Inflammatory macrophage treated with lipopolysaccharide for 4 hours (primary cell): Measurements from ENCODE around the gene ACSF2.

Experiments
- DNase-seq: peaks from one replicate; pipeline ENCODE4 v3.0.0-alpha.2; 2020

The ACSF2 gene

DNA sequence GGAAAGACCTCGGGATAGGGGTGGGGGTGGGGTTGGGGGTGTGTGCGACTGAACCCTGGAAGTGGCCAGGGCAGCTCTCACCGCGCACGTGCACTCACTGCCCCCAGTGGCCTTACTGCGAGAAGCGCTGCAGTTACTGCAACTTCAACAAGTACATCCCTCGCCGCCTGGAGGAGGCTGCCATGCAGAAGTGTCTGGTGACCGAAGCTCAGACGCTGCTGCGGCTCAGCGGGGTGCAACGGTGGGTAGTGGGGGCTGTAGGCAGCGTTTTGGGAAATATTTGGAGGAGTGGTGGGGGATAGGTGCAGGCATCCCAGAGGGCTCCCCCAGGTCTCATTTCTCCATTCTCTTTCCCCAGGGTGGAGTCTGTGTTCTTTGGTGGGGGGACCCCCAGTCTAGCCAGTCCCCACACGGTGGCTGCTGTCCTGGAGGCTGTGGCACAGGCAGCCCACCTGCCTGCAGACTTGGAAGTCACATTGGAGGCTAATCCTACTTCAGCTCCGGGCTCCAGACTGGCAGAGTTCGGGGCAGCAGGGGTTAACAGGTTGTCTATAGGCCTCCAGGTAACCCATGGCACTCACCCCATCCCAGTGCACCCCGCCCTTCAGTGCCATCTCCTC, 53.6 kb downstream of the ACSF2 start:
- peak; percentile 76 for DNase-seq

DNA sequence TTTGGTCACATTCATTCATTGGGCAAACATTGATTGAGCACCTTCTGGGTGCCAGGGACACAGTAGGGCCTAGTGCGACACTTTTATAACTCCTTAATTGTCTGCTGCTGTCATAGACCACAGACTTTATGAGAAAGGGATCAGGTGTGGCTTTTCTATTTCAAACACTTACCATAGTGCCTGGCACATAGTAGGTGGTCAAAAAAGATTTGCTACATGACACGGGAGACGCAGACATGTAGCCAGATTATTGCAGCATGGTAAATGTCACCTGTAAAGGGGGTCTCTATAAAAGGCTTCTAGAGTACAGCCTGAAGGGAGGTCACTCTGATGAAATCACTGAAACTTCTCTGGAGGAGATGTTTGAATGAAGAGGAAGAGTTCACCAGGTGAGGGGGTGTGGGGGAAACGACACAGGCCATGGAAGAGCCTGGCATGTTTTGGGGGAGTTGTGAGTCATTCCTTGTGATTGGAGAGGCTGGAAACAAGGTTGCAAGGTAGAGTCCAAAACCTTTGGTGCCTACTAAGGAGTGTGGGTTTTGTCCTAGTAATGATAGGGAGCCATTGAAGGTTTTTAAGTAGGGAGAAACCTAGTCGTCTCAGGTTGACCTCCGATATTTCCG, 54.2 kb downstream of the ACSF2 start:
- no peak for DNase-seq

DNA sequence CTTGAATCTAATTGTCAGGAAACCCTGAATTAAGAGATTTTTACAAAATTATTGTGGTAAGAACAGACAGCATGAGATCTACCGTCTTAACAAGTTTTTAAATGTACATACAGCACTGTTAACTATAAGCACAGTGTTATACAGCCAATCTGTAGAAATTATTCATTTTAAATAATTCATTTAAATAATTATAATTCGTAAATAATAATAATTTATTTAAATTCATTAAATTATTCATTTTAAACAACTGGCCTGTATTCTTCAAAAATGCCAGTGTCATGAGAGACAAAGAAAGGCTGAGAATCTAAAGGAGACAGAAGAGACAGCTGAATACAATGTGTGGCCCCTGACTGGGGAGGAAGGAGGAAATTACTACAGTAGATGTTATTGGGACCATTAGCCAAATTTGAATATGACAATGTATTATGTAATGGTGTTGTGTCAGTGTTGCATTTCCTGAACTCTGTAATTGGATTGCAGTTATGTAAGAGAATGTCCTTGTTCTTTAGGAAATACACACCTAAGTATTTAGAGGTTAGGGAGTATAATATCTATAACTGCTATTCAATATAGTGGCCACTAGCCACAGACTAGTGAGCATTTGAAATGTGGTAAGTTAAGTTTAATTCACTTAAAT, 55.0 kb downstream of the ACSF2 start:
- peak; percentile 84 for DNase-seq

DNA sequence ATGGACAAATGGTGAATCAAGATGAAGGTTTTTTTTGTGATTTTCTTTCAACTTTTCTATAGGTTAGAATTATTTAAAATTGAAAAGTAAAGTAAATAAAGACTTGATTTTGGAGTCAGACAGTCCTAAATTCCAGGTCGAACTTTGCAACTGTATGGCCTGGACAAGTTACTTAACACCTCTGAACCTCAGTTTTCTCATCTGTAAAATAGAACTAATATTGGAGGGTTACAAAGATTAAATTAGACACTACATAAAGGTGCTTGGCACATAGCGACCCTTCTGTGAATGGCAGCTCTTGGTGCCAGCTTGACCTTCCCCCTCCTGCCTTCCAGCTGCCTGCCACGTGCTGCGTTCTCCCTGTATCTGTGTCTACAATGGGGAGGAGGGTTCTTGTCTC, 55.6 kb downstream of the ACSF2 start:
- no peak for DNase-seq

DNA sequence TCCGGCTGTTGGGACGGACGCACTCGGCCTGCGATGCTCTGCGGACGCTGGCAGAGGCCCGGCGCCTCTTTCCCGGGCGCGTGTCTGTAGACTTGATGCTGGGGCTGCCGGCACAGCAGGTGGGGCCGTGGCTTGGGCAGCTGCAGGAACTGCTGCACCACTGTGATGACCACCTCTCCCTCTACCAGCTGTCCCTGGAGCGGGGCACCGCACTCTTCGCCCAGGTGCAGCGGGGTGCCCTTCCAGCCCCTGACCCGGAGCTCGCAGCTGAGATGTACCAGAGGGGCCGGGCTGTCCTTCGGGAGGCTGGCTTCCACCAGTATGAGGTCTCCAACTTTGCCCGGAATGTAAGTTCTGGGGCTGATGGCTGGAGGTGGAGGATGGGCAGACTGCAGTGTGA, 56.1 kb downstream of the ACSF2 start:
- no peak for DNase-seq

DNA sequence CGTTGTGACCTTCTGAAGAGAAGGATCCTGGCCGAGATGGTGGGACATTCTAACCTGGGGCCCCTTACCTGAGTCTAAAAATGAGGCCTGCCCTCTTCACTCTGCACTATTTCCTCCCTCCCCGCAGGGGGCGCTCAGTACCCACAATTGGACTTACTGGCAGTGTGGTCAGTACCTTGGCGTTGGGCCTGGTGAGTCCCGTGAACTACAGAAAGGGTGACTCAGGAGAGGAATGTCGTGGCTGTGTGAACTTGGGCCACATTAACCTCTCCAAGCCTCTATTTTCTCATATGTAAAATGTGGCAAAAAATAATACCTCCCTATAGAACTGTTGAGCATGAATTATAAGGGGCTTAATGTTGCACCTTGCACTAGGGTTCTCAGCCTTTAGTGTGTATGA, 56.5 kb downstream of the ACSF2 start:
- peak; percentile 92 for DNase-seq

DNA sequence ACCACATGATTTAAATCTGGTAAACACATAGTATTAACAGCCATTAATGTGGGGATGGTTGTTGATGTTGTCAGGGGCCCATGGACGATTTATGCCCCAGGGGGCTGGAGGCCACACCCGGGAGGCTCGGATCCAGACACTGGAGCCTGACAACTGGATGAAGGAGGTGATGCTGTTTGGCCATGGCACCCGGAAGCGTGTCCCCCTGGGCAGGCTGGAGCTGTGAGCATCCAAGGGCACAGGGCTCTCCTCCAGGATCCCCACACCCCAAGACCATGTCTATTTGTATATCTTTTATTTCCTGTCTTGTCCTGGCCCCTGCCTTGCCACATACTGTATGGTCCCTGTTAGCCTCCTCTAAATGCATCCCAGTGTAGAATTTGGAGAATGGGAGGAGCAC, 57.2 kb downstream of the ACSF2 start:
- DNase-seq: no peak

DNA sequence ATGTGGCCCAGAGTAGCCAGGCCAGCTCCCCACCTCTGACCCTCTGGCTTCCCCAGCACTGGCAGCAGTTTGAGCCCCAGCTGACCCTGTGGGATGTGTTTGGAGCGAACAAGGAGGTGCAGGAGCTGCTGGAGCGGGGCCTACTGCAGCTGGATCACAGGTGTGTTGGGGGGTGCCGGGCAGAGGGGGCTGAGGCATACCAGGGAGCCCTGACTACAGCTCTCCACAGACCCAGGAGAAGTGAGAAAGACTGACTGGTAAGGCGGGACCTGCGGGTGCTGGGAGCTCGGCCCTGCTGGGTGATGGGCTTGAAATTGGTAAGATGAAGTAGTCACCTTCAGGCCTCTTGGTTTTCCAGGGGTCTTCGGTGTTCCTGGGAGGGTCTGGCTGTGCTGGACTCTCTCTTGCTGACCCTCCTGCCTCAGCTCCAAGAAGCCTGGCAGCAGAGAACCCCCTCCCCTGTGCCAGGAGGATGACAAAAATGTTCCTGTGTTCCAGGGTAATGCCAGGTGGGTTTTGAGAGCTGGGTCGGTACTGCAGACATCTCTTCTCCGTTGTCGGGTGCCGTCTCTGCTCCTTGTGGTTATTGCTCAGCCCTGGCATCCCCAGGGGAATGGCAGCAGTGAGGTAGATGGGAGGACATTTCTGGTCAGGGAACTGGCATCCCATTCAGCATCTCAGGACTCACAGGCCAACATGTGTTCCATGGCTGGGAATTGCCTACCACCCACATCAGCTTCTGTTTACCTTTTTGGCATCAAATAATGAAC, 58.6 kb downstream of the ACSF2 start:
- DNase-seq: no peak

DNA sequence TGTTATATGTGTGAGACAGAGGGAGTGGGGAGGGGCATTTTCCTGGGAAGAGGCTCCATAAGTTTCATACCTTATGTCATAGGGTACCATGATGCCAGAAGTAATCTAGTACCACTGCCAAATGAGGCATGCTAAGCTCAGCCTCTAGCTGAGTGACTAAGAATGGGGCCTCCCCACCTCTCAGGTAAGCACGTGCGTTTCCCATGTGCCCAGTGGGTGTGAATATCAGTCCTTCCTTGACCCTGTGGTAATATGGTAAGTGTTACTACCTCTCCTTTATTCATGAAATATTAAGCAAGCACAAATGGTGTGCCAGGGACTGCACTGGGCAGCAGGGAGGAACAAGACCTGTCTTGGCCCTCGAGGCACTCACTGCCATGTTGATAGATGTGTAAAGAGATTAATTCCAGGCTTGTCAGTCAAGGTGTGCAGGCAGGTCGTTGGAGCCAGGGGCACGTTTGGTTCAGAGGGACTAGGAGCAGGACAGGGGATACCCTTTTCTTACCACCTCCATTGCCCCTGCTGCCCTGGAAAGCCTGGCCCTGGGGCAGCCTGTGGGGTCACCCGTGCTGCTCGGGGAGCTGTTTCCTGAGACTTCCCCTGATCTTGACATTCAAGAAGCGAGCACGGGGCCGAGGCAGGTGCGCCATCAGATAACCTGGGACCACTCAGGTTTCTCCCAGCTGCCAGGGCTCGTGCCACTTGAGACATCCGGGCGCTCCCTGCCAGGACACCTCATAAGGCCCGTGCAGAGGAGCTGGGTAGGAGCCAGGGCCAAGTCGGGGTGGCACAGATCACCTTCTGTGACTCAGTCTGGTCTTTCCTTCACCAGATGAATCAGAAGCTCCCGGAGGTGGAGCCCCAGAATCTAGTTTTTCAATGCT, 61.4 kb downstream of the ACSF2 start:
- DNase-seq: no peak

DNA sequence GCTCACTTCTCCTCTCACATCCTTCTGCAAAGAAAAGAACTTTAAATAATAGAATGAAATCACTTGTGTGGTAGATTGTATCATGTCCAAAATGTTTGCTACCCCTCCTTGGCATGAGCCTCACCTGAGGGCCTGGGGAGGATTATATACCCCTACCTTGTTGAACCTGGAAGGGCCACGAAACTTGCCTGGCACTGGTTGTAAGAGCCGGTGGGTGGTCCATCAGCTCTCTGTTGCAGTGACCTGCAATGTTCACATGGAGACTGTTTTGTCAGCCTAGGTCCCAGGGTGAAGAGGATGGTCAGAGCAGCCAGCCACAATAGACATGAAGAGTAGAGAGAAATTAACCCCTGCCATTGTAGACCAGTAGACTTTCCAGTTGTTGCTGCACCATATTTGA, 62.9 kb downstream of the ACSF2 start:
- no peak for DNase-seq

DNA sequence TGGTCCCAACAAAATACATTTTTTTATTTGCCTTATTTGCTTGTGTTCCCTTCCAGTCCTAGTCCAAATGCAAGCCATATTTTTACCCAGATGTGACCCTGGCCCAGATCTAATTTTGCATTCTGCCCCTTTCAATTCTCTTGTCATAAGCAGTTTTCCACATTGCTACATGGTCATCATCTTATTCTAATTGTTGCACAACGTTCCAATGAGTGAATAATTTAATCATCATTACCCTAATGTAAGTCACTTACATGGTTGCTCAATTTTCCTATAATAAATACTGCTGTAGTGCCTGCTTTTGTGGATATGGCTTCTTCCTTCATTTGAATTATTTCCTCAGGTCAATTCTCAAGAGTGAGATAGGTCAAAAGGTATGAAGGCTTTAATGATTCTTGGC, 65.5 kb downstream of the ACSF2 start:
- peak; percentile 43 for DNase-seq

DNA sequence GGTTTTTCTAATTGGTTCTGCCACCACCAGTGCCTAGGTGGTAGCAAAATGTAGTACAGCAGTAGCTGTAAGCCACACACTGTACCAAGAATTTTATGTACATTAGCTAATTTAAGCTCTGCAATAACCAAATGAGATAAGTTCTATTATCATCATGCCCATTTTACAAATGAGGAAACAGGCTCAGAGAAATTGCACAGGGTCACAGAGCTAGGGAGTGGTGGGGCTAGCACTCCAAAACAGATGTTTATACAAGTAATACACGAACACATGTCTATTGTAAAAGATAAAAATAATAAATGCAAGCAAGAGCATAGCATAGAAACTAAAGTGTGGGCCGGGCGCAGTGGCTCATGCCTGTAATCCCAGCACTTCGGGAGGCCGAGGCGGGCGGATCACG, 66.2 kb downstream of the ACSF2 start:
- no peak for DNase-seq

DNA sequence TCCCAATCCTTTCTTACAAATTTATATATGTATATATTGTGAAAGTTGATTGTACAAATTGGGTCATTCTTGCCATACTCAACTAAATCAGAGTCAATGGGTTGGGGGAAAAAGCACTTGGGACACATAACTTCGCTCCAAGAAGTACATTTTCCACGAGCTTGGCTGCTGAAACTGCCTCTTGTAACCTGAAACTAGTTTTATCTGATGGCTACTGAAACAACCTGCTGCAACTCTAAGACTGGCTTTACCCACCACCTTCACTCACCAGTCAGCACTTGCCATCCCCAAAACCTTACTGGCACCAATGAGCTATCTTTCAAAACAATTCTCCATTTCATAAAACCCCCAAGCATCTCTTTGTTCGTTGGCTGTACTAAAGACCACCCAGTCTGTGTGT, 67.7 kb downstream of the ACSF2 start:
- no peak for DNase-seq

DNA sequence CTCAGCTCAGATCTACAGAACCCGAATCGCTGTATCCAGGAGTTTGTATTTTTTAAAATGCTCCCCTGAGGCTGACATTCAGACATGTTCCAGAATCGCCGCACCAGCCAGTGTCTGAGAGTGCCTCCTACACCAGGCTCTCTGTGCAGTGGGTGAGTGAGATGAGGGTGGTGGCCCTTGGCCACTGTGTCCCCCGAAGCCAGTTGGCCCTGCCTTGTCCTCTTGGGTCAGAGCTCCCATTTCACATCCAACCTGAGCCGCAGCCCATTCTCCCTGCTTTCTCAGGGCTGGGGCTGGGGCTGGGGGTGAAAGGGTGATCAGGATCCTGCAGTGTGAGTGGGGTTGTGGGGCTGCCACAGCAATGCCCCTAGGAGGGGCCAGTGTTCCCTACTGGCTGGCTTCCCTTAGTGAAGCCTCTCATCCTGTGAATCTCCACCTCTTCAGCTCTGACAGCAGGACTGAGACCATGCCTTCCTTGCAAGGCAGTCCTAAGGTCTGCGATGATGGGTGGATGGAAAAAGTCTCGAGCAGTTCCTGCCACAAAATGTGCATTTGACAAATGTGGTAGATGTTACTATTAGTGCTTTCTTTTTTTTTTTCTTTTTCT, 69.3 kb downstream of the ACSF2 start:
- no peak for DNase-seq

DNA sequence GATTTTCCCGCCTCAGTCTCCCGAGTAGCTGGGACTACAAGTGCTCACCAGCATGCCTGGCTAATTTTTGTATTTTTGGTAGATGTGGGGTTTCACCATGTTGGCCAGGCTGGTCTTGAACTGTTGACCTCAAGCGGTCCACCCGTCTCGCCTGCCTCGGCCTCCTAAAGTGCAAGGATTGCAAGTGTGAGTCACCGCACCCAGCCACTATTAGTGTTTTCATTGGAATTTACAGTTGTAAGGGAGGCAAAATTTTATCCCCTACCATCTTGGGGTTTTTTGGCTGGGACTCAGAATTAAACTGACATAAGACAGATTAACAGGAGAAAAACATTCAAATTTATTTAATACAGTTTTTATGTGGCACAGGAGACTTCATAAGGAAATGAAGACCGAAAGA, 69.9 kb downstream of the ACSF2 start:
- no peak for DNase-seq

DNA sequence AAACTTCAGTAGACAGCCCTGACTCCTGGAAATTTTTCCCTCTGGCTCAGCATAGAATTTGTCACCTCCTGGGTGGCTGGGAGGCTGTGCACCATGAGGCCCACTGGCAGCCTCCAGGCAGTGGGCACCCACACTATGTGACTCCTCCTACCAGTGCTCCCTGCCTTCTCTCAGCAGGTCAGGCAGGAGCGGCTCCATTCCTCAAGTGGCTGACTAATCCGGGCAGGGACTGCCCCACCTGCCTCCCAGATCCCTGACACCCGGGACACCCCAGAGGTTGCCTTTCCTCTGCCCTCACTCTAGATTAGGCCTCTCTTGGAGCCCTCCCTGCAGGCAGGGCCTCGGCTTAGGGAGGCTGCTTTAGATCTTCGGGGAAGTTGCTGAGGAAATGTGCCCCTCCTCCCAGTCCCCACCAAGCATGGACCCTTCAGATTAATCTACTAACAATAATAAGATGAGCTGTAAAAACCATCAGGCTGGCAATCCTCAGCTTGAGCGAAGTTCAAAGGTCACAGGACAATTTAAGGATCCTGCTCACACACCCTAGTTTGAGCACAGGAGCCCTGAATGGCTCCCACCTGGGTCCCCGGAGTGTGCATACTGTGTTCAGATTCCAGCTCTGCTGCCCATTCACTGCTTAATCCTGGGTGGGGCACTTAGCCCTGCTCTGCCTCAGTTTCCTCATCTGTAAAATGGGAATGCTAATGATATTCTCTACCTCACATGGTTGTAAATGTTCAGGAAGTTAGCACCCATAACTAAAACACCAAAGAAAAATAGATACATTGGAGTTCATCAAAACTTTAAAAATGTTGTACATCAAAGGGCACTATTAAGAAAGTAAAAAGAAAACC, 72.2 kb downstream of the ACSF2 start:
- no peak for DNase-seq

DNA sequence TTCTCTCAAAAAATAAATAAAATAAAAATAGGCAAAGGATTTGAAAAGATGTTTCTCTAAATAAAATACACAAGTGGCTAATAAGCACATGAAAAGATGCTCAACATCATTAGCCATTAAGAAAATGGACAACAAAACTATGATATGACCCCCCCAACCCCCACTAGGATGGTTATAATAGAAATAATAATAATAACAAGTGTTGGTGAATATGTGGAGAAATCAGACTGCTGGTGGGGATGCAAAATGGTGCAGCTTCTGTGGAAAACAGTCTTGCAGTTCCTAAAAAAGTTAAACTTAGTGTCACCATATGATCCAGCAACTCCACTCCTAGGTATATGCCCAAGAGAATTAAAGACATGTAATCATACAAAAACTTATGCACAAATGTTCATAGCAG, 73.3 kb downstream of the ACSF2 start:
- DNase-seq: no peak

DNA sequence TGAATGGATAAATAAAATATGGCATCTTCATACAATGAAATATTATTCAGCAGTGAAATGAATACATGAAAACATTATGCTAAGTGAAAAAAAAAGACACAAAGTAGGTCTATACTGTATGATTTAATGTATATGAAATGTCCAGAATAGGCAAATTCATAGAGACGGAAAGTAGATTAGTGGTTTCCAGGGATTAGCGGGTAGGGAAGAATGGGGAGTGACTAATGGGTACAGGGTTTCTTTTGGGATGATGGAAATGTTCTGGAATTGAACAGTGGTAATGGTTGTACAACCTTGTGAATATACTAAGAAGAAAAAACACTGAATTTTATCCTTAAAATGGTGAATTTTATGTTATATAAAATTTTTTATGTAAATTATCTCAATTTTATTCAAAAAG, 73.7 kb downstream of the ACSF2 start:
- no peak for DNase-seq

DNA sequence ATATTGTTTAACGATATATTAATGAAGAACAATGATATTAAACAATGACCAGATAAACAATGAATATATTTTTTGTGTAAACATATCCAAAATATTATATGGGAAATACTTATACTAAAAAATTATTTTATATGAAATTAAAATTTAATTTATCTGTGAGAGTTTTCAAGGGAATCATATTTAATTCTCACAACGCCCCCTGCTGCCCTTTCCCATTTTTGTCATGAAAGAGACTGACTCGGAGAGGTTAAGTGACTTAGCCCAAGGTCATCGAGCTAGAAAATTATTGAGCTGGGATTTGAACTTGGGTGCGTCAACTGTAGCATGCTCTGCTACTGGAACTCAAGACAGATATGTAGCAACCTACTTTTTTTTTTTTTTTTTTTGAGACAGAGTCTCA, 75.0 kb downstream of the ACSF2 start:
- DNase-seq: peak; percentile 40

DNA sequence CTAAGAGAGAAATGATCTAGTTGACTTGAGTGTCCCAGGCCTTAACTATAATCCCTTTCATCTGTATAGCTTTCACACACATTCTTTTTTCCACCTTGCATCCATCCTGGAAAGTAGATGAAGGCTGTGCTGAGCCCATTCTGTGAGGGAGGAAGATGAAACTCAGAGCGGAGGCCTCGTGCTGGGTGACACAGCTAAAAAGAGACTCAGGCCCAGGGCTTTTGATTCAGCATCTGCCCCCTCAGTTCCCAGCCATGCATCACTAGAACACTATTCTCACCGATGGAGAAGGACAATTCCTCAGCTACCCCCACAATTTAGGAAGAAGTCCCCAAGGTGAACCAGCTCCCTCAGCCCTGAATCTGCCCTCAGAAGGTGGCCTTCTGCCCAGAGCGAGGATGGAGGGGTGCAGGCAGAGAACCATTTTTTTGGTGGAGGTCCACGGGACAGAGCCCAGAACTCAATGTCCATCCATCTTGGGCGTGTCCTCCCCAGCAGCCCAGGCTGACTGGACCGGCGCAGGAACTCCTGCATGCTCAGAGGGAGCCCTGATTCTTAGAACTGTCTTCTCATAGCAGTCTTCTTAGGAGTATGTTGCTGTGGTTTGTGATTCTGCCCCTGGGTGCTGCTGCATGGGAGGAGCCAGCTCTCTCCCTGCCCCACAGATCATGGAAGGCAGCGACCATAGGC, 76.4 kb downstream of the ACSF2 start:
- DNase-seq: peak; percentile 23

DNA sequence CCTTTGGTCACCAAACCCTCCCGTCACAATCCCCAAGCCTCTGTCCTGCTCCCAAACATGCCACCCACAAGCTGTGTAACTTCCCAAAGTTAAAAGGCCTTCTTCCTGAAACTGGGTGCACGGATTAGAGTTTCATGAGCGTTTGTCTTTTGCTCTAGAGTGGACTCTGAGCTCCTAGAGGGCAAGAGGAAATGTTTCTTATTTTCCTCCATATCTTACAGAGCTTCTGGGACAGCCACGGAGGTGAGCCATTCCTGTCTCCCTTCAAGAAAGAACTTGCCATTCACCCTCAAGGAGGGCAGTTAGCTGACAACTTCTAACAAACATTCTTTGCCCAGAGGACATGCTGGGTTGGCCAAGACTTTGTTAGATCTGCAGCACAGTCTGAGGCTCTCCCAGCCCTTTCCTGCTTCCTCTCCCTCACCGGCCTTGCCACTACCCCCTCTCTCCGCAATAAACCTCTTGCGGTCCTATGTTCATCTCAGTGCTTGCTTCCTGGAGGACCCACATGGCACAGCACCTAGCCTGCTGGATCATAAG, 79.6 kb downstream of the ACSF2 start:
- DNase-seq: peak; percentile 41
